NK-92 (cell line): Measurements from ENCODE around the gene RASSF3.
"Not testable (repeated sequence)": the region's sequence is repeated elsewhere in the genome, so short reads cannot be mapped to it uniquely, and the experiment has no call there.

Experiments used
- DNase-seq: peaks from one replicate; lab custom pipeline; 2025; ENCODE audit not compliant: unreplicated experiment; lab: John Stamatoyannopoulos, UW

Gene RASSF3

DNA sequence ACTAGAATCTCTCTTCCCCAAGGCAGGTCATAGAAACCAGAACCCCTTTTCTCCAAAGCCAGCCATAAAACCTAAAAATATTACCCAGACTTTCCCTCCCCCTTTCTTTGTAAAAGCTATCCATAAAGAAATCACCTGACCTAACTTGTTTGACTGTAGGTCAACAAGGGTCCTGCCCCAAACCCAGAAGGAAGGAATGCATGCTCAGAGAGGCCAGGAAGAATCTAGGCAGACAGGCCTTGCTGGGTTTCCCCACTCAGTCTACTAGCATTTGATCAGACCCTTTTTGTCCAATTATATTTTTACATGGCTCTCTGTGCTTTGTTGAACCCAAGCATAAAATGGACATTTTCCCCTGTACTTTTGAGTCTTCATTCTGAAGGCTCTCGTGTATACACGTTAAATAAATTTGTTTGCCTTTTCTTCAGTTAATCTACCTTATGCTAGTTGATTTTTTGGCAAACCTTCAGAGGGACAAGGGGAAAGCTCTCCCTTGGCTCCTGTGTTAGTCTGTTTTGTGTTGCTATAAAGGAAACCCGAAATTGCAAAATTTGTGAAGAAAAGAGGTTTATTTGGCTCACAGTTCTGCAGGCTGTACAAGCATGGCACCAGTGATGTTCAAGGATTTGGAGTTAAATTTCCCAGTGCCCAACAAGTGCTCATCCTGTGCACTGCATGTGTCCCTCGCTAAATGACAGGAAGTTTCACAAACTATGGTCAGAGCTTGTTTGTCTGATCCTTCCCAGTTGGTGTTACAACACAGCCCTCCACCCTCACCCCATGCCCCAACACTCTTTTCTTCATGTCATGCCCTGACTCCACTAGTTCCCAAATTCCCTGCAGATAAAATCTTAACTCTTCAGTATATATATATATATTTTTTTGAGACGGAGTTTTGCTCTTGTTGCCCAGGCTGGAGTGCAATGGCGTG lies 14.2 kb upstream of the RASSF3 start:
- DNase-seq: no peak

DNA sequence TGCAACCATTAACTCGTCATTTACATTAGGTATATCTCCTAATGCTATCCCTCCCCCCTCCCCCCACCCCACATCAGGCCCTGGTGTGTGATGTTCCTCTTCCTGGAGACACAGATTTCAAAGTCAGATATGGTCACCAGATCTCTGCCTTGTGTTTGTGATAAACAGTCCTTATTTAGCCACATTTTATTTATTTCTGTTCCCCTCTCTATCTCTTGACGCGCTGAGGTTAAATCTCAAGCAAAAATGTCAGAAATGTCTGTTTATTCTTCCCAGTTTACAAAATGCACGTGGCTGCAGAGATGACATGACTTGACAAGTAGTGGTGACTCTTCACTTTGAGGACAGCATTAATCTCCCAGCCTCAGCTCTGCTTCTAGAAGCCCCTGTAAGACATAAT lies 11.5 kb upstream of the RASSF3 start:
- no peak for DNase-seq

DNA sequence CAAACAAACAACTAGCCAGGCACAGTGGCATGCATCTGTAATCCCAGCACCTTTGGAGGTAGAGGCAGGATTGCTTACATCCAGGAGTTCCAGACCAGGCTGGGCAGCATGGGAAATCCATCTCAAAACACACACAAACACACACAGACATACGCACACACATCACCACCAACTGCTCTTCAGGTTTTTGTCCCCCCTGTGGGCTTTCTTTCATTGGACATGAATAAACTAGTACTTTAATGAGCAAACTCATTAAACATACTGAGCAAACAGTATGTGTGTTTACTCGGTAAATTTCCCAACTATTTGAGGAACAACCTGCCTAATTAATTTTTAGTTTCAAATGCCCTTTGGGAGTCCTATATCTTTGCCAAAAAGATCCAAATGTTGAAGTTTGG lies 10.1 kb upstream of the RASSF3 start:
- no peak for DNase-seq

DNA sequence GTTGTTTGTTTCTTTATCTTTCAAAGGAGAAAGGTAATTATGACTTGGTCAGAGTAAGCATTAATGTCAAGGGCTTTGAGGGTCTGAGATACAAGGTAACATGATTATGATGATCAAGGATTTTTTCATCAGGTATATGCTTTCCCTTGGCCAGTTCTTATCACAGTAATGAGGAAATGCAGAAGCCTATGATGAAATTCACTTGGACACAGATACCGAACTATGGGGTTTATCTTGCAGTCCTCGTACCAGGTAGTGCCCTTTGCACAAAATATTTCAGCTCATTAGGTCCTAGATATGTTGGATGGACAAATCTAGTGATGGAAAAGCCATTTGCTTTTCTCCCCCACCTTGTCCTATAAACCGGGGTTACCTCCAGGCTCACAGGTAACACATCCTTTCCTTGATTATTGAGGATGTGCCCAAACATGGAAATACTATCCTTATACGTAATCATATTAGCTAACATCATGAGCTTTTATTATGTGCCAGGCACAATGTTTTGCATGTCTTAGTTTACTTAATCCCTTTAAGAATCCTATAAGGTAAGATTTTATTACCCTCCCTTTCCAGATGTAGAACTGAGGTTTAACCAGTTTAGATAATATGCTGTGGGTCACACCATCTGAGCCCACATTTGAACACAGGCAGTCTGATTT lies 7.0 kb upstream of the RASSF3 start:
- DNase-seq: no peak

DNA sequence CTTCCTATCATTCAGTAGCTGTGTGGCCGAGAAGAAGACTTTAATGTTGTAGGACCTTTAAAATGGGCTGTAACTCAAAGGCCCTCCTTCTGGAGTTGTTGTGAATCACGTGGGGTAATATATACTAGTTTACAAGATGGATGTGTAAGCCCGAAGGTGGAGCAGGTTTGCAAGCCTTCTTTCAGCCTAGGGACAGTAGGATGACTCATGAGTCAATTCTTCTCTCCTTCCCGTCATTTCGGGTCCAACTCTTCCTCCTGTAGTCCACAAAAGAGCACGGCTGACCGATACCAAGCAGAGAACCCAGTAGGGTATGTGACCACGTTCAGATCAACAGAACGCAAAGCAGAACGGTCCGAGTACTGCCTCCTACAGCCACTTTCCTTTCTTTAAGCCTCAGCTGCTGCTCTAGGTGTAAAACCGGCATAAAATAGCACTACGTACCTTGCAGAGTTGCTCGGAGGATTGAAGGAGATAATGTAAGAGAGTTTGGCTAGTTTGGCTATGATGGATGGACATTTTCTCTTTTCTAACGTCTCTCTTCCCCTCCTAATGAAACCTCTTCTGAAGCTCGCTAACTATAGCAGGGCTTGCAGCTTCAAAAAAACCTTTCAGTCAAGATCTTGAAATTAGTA lies 1.3 kb upstream of the RASSF3 start:
- no peak for DNase-seq

DNA sequence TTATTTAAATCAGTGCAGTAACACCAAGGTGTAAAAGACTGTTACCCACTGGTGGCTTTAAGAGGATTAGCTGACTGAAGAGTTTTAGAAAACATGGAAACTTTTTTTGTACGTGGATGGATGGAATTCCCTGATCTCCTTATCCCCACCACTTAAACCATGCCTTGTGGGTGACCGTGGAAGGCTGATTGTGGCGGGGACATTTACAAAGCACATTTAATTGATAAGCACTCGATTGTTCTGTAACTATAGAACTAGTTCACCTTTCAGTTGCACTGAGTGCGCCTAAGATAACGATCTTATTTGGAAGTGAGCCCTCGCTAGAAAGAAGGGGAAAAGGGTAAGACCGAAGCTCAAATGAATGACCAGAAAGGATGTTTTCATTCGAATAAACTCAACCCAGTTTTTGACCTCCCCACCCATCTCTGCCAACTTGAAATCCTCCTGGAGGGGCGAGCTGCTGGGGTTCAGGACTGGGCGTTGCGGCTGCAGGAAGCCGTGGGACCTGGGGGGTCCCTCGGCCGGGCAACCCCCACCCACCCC lies 688 bp upstream of the RASSF3 start:
- DNase-seq: no peak

DNA sequence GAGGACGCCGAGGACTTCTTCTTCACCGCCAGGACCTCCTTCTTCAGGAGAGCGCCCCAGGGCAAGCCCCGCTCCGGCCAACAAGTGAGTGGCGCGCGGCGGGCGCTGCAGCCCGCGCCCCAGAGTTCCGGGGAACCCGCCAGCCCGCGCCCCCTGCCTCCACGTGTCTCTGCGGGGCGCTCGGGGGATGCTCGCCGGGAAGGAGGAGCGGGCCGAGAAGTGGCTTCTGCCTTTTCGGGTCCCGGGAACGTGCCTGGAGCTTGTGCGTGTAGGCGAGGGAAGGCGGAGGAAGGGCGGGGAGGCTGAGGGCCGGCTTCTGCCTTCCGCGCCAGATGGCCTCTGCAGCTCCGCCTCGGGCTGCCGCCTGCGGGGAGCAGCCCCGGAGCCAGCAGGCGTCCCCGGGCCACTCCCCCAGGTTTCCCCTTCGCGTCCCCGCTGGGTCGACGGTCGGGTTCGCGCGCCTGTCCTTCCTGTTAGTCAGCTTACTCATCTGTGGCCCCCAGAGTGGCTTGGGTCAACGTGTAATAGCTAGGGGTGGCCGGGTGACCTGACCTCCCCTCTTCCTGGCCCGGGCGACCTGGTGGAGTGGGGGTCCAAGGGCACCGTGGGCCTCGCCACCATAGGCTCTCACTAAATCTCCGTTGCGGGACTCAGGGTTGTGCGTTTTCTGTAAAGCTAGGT lies 505 bp downstream of the RASSF3 start:
- no peak for DNase-seq

DNA sequence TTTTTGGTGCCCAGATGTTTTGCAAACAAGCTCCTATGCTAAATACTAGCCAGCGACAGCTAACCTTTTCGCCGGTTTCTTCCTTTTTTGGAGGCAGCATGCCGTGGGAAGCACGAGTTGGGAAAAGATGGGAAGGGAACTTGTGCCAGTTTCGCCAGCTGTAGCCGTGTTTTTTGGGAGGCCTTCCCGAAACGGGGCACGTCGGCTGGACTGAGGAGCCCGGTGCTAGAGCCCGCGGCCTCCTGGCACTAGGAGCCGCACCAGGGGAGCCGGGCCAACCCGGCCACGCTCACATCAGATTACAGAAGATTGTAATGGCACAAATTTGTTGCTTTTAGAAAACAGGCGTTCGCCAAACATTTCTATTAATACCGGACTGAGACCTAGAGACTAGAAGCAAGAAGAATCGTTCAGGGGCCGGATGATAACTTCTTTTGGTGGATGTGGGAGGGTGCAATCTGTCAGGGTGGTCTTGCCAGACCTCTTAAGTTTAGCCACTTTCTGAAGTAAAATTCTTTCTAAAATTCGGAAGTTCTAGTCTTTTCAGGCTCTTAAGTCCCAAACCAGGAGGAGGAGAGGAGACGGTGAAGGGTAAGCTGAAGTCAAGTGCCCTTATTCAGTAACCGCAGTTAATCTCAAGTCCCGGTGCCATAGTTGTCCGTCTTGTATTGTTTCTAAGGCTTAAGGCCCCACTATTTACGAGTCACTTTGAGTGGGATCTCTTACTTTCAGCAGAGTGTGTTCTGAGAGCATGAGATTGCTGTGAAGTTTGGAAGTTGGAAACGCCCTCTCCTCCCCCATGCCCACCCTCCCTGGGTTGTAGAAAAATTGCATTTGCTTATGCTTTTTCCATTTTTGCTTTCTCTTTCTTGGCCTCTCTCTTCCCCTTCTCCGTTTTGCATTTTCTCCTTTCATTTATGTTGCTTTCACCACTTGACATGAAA lies 1.3 kb downstream of the RASSF3 start:
- DNase-seq: no peak

DNA sequence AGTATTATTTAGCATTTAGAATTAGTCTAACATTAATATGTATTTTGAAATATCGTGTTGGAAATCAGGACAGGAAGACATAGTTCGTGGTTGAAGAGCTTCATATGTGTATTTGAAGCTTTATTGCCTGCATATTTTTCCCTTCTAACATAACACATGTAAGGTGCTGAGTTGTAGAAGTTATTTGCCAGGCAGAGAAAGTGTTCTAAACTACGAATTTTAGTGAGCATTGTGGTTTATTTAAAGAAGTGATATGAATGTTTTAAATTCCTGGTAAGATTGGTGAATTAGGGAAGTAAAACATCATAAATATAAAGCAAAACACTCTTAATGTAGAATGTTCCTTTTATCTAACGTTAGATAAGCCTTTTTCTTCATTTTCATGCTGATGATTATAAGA lies 2.5 kb downstream of the RASSF3 start:
- no peak for DNase-seq

DNA sequence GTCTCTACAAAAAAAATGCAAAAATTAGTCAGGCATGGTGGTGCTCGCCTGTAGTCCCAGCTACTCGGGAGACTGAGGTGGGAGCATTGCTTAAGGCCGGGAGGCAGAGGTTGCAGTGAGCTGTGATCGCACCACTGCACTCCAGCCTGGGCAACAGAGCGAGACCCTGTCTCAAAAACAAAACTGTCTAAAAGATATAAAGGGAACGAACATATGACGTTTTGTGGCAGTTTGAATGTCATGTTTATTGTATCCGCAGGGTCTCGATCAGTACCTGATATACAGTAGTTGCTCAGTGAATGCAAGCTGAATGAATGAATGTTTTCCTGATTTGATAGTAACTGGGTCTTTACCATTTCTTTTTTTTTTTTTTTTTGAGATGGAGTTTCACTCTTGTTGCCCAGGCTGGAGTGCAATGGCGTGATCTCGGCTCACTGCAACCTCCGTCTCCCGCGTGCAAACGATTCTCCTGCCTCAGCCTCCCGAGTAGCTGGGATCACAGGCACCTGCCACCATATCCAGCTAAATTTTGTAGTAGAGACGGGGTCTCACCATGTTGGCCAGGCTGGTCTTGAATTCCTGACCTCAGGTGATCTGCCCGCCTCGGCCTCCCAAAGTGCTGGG lies 3.6 kb downstream of the RASSF3 start:
- DNase-seq: not testable (repeated sequence)

DNA sequence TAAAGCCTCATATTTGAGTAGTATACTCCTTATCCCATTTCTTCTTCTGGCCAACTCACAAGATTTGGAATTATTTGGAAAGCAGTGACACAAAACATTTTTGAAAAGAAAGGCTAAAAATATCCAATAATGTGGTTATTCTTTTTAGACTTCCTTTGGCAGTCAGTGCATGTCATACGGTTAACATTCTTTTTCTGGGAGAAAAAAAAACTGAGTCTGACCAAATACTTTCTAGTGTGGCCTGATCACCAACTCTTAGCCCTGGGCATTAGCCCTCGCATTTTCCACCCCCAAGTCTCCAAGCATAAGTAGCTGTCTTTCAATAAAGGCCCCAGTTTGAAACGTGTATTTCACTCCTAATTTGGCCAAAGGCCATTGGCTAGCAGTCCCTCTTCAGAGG lies 5.9 kb downstream of the RASSF3 start:
- DNase-seq: no peak

DNA sequence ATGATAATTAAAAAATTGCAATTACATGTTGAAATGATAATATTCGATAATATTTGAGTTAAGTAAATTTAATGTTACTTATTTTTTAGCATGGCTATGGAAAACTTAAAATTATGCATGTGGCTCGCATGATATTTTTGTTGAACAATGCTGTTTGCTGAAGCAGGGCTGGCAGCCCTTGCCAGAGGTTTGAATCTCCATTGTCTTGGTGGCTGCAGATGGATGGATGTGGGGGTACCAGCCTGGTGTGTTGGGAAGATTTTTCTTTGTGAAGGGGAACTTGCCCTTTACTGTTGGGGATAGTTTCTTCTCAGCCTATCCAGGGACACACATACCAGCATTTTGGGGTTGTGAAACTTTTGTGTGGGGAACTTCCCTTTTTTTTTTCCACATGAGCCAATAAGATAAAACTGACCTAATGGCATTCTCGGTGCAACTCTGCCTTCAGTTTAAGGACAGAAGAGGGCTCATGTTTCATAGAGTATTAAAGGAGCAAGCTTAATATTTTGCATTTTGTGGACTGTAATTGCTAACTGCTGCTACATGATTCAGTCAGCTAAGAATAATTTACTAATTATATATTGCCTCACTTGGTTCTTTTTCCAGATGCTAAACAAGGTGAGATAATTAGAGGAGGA lies 8.8 kb downstream of the RASSF3 start:
- no peak for DNase-seq

DNA sequence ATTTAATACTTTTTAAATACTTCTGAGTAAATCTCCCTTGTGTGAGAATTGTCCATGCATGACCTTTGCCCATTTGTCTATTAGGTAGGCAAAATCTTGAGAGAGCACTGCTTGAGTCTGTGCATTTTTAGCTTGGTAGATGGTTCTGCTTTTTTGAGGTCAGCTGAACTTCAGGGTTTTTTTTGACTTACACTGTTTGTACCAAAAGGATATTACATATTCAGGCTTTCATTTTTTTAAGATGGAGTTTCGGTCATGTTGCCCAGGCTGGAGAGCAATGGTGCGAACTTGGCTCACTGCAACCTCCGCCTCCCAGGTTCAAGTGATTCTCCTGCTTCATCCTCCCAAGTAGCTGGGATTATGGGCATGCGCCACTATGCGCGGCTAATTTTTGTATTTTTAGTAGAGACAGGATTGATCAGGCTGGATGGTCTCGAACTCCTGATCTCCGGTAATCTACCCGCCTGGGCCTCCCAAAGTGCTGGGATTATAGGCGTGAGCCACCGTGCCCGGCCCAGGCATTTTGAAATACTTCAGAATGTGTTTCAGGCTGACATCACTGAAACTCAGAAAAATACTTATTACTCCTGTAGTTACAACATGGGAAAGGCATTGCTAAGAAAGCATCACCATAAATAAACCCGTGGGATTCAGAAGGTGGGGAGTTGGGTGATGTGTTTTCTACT lies 11.1 kb downstream of the RASSF3 start:
- no peak for DNase-seq

DNA sequence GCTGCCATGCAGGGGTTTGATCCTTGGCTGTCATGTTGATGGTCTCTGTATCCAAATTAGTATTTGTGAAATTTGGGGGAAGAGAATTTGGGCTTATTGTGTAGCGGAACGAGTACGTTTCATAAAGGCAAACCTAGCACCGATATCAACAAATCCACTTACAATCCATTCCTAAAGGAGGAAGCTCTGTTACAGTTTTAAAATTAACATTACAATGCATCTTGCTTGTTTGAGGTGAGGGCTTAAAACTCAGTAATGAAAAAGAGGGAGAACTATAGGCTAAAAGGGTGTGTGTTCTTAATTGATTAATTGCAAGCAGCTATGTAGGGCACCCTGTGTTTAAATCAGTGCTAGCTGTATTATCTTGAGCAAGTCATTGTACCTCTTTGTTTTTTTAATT lies 13.7 kb downstream of the RASSF3 start:
- no peak for DNase-seq

DNA sequence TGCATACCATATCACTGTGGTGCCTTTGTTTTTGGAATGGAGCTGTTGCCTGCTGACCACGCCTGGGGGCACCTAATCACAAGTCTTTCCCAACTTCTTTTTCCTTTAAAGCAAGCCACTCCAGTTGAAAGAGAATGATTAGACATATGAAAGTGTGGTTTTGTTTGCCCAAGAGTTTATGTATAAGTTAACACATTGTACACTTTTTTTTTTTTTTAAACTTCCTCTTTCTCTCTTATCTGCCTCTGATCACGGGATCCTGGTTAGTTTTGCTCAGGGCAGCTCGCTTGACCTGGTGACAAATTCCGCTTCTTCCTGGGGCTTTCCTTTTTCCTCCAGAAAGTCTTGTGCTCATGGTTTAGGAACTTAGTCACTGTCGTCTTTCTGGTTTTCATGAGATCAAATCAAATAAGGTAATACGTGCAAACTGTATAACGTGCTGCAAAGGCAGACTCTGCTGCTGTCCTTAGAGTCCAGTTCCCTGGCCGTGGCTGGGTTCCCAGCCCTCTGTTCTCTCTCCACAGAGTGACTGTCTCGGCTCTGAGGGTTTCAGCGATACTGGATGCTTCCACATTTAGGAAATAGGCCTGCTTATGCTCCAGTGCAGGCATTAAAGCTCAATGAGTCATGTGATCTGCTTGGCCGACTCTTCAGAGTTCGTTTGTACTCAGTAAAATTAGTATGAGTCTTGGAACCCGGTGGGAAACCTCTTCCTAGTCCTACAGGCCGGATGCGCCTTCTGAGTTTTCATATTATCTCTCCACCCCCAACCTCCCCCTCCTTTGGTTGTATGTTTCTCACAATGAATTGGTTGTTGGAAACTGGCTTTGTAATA lies 15.2 kb downstream of the RASSF3 start:
- DNase-seq: no peak

DNA sequence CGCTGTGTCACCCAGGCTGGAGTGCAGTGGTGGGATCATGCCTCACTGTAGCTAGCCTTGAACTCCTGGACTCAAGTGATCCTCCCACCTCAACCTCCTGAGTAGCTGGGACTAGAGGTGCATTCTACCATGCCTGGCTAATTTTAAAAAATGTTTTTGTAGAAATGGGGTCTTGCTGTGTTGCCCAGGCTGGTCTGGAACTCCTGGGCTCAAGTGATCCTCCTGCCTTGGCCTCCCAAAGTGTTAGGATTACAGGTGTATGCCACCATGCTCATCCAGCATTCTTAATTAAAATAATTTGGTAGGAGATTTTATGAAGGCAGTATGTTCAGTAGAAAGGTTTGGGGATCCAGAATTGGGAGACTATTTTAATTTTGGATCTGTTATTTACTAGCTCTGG lies 16.3 kb downstream of the RASSF3 start:
- not testable (repeated sequence) for DNase-seq

DNA sequence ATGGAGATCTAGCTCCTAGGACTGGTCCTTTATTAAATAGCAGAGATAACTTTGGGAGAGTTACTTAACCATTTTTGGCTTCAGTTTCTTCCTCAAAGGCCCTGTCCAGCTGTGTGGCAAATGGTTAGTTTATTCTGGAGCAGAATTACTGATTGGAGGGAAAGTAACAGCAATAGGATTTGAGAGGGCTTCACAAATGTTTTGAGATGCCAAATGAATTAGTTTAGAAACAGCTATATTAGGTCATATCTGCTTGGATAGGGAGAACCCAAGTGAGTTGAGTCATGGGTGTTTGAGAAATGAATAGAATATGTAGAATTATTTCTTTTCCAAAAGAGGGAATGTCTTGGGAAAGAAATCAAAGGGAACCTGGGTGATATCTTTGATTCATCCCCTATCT lies 17.5 kb downstream of the RASSF3 start:
- no peak for DNase-seq

DNA sequence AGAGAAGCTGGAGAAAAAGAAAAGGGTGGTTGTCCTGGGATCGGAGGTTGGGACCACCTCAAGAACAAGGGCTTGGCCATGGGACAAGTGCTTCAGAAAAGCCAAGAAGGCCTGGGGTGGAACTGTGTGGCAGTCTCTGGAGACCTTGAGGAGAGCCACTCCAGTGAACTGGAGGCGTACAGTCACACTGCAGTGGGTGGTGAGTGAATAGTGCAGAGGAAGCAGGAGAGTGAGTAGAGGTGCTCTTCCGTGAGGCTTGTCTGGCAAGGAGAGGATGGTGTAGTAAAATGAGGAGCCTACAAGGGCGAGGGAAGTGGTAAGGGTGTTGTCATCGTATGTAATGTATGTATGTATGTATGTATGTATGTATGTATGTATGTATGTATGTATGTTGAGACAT lies 20.9 kb downstream of the RASSF3 start:
- no peak for DNase-seq
